Esophagus squamous epithelium (tissue), 4 donors: Measurements from ENCODE around the gene PXYLP1.

Experiments
- POLR2A ChIP-seq, 4 donors: fragments of 450-650 bp; IDR thresholded peaks; one replicate each; pipeline ENCODE4 v1.6.1; 2017; ENCODE audit warnings: antibody characterized with exemption in 4 of 4, mild to moderate bottlenecking in 4 of 4, moderate library complexity in 3 of 4
- TF ChIP-seq, protein P1 (sequence below), 6 experiments: fragments of 450-650 bp in 4 of 6; fragments of 200-600 bp in 2 of 6; sonication (generic) in 2 of 6; IDR thresholded peaks; one replicate each; pipeline ENCODE4 v1.5.1; 2016 to 2019; ENCODE audit warnings: antibody characterized with exemption in 6 of 6, mild to moderate bottlenecking in 4 of 6, moderate library complexity in 4 of 6

DNA sequence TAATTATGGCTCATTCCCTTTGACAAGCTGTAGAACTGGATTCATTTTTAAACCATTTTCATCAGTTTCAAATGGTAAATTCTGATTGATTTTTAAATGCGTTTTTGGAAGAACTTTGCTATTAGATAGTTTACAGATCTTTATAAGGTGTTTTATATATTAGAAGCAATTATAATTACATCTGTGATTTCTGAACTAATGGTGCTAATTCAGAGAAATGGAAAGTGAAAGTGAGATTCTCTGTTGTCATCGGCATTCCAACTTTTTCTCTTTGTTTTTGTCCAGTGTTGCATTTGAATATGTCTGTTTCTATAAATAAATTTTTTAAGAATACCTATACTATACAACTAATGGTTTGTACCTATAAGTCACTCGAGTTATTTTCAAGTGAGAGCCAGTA, 62.7 kb downstream of the PXYLP1 start:
- TF ChIP-seq, protein P1, sequence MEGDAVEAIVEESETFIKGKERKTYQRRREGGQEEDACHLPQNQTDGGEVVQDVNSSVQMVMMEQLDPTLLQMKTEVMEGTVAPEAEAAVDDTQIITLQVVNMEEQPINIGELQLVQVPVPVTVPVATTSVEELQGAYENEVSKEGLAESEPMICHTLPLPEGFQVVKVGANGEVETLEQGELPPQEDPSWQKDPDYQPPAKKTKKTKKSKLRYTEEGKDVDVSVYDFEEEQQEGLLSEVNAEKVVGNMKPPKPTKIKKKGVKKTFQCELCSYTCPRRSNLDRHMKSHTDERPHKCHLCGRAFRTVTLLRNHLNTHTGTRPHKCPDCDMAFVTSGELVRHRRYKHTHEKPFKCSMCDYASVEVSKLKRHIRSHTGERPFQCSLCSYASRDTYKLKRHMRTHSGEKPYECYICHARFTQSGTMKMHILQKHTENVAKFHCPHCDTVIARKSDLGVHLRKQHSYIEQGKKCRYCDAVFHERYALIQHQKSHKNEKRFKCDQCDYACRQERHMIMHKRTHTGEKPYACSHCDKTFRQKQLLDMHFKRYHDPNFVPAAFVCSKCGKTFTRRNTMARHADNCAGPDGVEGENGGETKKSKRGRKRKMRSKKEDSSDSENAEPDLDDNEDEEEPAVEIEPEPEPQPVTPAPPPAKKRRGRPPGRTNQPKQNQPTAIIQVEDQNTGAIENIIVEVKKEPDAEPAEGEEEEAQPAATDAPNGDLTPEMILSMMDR (IDR thresholded peaks at IDR 0.05): no peak
- no peak for TF ChIP-seq POLR2A (IDR thresholded peaks at IDR 0.05)
